DOHH2 (cell line): Measurements from ENCODE around the gene TNS1.

Experiments
- H3F3A ChIP-seq: fragments of 200-600 bp; sonication (generic), shearing (Covaris generic); 2 replicates; pipeline ENCODE4 v1.6.0; 2016; ENCODE audit warnings: antibody characterized with exemption, mild to moderate bottlenecking; ENCODE audit not compliant: control insufficient read depth, insufficient read depth
- H3K27ac ChIP-seq: fragments of 200-600 bp; sonication (generic); 2 replicates; pipeline ENCODE4 v1.5.1; 2014; ENCODE audit warnings: low read depth, mild to moderate bottlenecking, low read length, moderate library complexity
- H3K27me3 ChIP-seq: fragments of 200-600 bp; sonication (generic); 2 replicates; pipeline ENCODE4 v1.6.1; 2014; ENCODE audit warnings: mild to moderate bottlenecking, low read length, mixed read lengths; ENCODE audit not compliant: control insufficient read depth
- H3K36me3 ChIP-seq: fragments of 200-600 bp; sonication (generic); 2 replicates; pipeline ENCODE4 v1.6.1; 2014; ENCODE audit warnings: mild to moderate bottlenecking, low read length, moderate library complexity, mixed read lengths; ENCODE audit not compliant: control insufficient read depth
- H3K4me1 ChIP-seq: fragments of 200-600 bp; sonication (generic); 2 replicates; pipeline ENCODE4 v1.6.1; 2014; ENCODE audit warnings: mild to moderate bottlenecking, low read length, mixed read lengths; ENCODE audit not compliant: control insufficient read depth
- H3K4me2 ChIP-seq: fragments of 200-600 bp; sonication (generic); 2 replicates; pipeline ENCODE4 v1.6.0; 2014; ENCODE audit warnings: mild to moderate bottlenecking, low read length, moderate library complexity
- H3K4me3 ChIP-seq: fragments of 200-600 bp; sonication (generic); 2 replicates; pipeline ENCODE4 v1.5.1; 2014; ENCODE audit warnings: mild to moderate bottlenecking, low read length, mixed read lengths
- H3K79me2 ChIP-seq: fragments of 200-600 bp; sonication (generic); 2 replicates; pipeline ENCODE4 v1.6.1; 2014; ENCODE audit warnings: mild to moderate bottlenecking, low read length, mixed read lengths; ENCODE audit not compliant: control insufficient read depth
- H3K9me2 ChIP-seq: fragments of 200-600 bp; sonication (generic); replicated peaks from 2 replicates; pipeline ENCODE4 v1.6.1; 2014; ENCODE audit warnings: mild to moderate bottlenecking, low read length, mixed read lengths; ENCODE audit not compliant: control insufficient read depth
- H3K9me3 ChIP-seq: fragments of 200-600 bp; sonication (generic); 2 replicates; pipeline ENCODE4 v1.6.1; 2014; ENCODE audit warnings: antibody characterized with exemption, low read length, mixed read lengths; ENCODE audit not compliant: control insufficient read depth, insufficient read depth
- H4K20me1 ChIP-seq: fragments of 200-600 bp; sonication (generic); 2 replicates; pipeline ENCODE4 v1.6.0; 2014; ENCODE audit warnings: low read depth, mild to moderate bottlenecking, antibody characterized with exemption, low read length, moderate library complexity; ENCODE audit not compliant: control insufficient read depth, insufficient read depth
- CTCF ChIP-seq: fragments of 200-600 bp; sonication (generic); IDR thresholded peaks from one replicate; pipeline ENCODE4 v1.5.1; 2014; ENCODE audit warnings: antibody characterized with exemption, mild to moderate bottlenecking, low read depth, low read length; ENCODE audit not compliant: poor library complexity, severe bottlenecking
- EZH2phosphoT487 ChIP-seq: fragments of 200-600 bp; sonication (generic); IDR thresholded peaks from 2 replicates; pipeline ENCODE4 v1.6.1; 2017; ENCODE audit warnings: borderline replicate concordance, mild to moderate bottlenecking, antibody characterized with exemption, low read length, moderate library complexity, mixed read lengths

The TNS1 gene

GRCh38 chr2:218009765-218010139, 7.0 kb upstream of the TNS1 start:
- Histone ChIP-seq H3K4me3 (no peak overlapping the region), H3K27ac (no peak overlapping the region), H3K36me3 (no peaks in the 10 kb centered on the region), H3K27me3 (peaks cover 52% of the 10 kb centered on the region), H3F3A (no peaks in the 10 kb centered on the region), H3K79me2 (no peaks in the 10 kb centered on the region), H3K4me1 (no peaks in the 10 kb centered on the region), H3K9me3 (no peaks in the 10 kb centered on the region), H3K4me2 (no peak overlapping the region), H3K9me2 (no peaks in the 10 kb centered on the region), H4K20me1 (no peaks in the 10 kb centered on the region)
- TF ChIP-seq EZH2phosphoT487, result no peak
- TF ChIP-seq CTCF, result no peak

- H3K4me1 ChIP-seq, result no peaks in the 10 kb centered on the region
- H4K20me1 ChIP-seq, result no peaks in the 10 kb centered on the region
- H3F3A ChIP-seq, result no peaks in the 10 kb centered on the region
- no peaks in the 10 kb centered on the region for H3K79me2 ChIP-seq
- peaks cover 52% of the 10 kb centered on the region for H3K27me3 ChIP-seq
- H3K9me3 ChIP-seq, result no peaks in the 10 kb centered on the region
- no peaks in the 10 kb centered on the region for H3K9me2 ChIP-seq
- no peak for TF ChIP-seq EZH2phosphoT487
- TF ChIP-seq CTCF, result no peak
- no peak overlapping the region for H3K27ac ChIP-seq
- H3K4me3 ChIP-seq, result no peak overlapping the region
- H3K36me3 ChIP-seq, result no peaks in the 10 kb centered on the region
- H3K4me2 ChIP-seq, result no peak overlapping the region
Measured at GRCh38 chr2:218009231-218009630, 6.4 kb upstream of the TNS1 start.

- peaks cover 49% of the 10 kb centered on the region for H3K27me3 ChIP-seq
- no peak overlapping the region for H3K4me2 ChIP-seq
- TF ChIP-seq CTCF (no peak), EZH2phosphoT487 (no peak)
- H4K20me1 ChIP-seq, result no peaks in the 10 kb centered on the region
- H3K4me1 ChIP-seq, result no peaks in the 10 kb centered on the region
- H3K36me3 ChIP-seq, result no peaks in the 10 kb centered on the region
- H3F3A ChIP-seq, result no peaks in the 10 kb centered on the region
- no peak overlapping the region for H3K4me3 ChIP-seq
- no peaks in the 10 kb centered on the region for H3K79me2 ChIP-seq
- no peaks in the 10 kb centered on the region for H3K9me2 ChIP-seq
- H3K9me3 ChIP-seq, result no peaks in the 10 kb centered on the region
- H3K27ac ChIP-seq, result no peak overlapping the region
Measured at GRCh38 chr2:218008060-218009040, 5.6 kb upstream of the TNS1 start.
